NCI-H187 treated with DMSO at 0.1 percent for 48 hours (cell line): Measurements from ENCODE around the gene ATXN7L3.

ENCODE experiments used
- DNase-seq: peaks from one replicate; lab custom pipeline; 2025; lab: John Stamatoyannopoulos, UW

The ATXN7L3 gene

GRCh38 chr17:44218344-44219107, 18.8 kb upstream of the ATXN7L3 start:
- DNase-seq: peak; percentile 34

GRCh38 chr17:44217738-44218343, 18.2 kb upstream of the ATXN7L3 start:
- no peak for DNase-seq

GRCh38 chr17:44216694-44217093, 17.0 kb upstream of the ATXN7L3 start:
- no peak for DNase-seq

- DNase-seq: no peak
Observed at GRCh38 chr17:44216173-44216572, 16.5 kb upstream of the ATXN7L3 start.

GRCh38 chr17:44214896-44215295, 15.2 kb upstream of the ATXN7L3 start:
- no peak for DNase-seq

GRCh38 chr17:44214230-44214494, 14.5 kb upstream of the ATXN7L3 start:
- DNase-seq: no peak

GRCh38 chr17:44213403-44214229, 13.9 kb upstream of the ATXN7L3 start:
- DNase-seq: no peak

GRCh38 chr17:44212507-44213402, 13.1 kb upstream of the ATXN7L3 start:
- no peak for DNase-seq

GRCh38 chr17:44211281-44212265, 11.9 kb upstream of the ATXN7L3 start:
- DNase-seq: no peak

- no peak for DNase-seq
Observed at GRCh38 chr17:44210342-44211192, 10.9 kb upstream of the ATXN7L3 start.

GRCh38 chr17:44209786-44210341, 10.2 kb upstream of the ATXN7L3 start:
- DNase-seq: no peak

GRCh38 chr17:44207743-44208142, 8.1 kb upstream of the ATXN7L3 start:
- no peak for DNase-seq

GRCh38 chr17:44207319-44207718, 7.6 kb upstream of the ATXN7L3 start:
- no peak for DNase-seq

- no peak for DNase-seq
Observed at GRCh38 chr17:44206825-44207155, 7.1 kb upstream of the ATXN7L3 start.

- no peak for DNase-seq
Observed at GRCh38 chr17:44205962-44206824, 6.5 kb upstream of the ATXN7L3 start.

- DNase-seq: no peak
Observed at GRCh38 chr17:44204441-44204882, 4.8 kb upstream of the ATXN7L3 start.

GRCh38 chr17:44203731-44204440, 4.2 kb upstream of the ATXN7L3 start:
- DNase-seq: no peak

GRCh38 chr17:44202756-44203155, 3.1 kb upstream of the ATXN7L3 start:
- DNase-seq: no peak
